NCI-H748 (cell line): Measurements from ENCODE around the gene AKR1B15.
A peak's percentile ranks its signal among the peaks of the same experiment; 100 is the strongest.
"Not testable (repeated sequence)": the region's sequence is repeated elsewhere in the genome, so short reads cannot be mapped to it uniquely, and the experiment has no call there.

Experiments used
- DNase-seq: peaks from one replicate; lab custom pipeline; 2025; ENCODE audit not compliant: unreplicated experiment; lab: John Stamatoyannopoulos, UW

The AKR1B15 gene

GRCh38 chr7:134558370-134558769 lies 9.5 kb downstream of the AKR1B15 start:
- DNase-seq, result no peak

DNA sequence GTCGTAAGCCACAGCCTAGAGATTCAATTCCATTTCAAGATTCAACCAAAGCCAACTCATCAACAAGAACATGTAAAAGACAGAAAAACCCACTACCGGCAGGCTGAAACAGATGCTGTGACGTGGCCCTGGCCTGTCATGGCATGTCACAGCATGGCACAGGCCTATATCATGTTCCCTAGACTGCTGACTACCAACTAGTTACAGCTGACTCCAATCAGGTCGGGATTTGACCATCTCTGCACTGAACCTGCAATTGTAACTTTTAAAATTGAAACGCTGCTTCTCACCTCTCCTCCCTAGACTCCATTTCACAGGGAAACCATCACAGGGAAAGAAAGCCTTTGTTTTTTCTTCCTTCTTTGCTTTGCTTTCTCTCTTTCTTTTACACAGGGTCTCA lies 12.7 kb downstream of the AKR1B15 start:
- not testable (repeated sequence) for DNase-seq

- no peak for DNase-seq
Measured at GRCh38 chr7:134562136-134562535, 13.2 kb downstream of the AKR1B15 start.

GRCh38 chr7:134563398-134563749 lies 14.5 kb downstream of the AKR1B15 start:
- DNase-seq, result not testable (repeated sequence)

DNA sequence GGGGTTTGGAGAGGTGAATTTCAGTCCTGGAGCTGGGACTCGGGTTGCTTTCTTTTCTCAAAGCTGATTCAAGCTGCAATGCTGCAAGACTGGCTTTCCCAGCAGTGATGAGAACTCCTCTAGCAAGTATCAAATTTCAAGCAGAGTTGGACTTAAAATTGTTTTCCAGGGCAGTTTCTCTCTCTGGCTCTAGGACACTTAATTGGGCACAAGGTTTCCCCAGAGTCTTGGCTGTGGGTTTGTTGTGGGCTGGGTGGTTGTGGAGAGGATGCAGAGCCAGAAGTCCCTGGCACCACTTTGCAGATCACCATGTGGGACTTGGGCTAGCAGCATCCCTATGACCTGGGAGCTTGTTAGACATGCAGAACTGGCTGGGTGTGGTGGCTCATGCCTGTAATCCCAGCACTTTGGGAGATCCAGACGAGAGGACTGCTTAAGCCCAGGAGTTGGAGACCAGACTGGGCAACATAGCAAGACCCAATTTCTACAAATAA lies 16.8 kb downstream of the AKR1B15 start:
- no peak for DNase-seq

DNA sequence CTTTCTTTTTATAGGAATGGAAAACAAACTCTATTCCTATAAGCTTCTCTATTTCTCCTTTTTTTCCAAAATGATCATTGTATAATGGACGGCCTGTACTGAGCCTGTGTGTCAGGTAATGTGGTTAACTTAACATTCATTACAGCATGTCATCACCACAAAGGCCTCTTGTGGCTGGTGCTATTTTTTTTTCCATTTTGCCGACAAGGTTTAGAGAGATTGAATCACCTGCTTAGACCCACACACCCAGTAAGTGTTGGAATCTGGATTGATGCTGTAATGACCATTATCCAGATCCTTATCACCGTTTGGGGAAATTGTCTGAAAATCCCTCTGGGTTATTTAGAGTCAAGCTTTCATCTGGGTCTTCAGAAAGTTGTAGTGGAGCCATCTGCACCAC lies 18.5 kb downstream of the AKR1B15 start:
- no peak for DNase-seq

- not testable (repeated sequence) for DNase-seq
Measured at GRCh38 chr7:134569962-134570361, 21.1 kb downstream of the AKR1B15 start.

DNA sequence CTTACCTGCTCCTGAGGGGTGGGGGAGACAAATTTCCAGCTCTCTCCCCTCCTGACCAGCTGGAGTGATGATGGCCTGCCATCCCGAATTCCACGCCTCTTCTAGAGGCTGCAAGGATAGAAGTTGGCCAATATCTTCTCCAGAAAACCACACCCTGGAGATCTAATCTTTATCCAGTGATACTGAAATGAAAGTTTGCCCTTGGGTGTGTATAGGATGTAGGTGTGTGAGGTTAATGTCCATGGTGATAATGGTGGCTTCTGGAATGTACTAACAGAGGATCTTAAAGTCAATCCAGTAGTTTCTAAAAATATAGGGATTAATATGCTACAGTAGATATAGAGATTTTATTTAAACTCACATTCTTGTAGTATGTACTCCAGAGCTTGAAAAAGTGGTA lies 22.2 kb downstream of the AKR1B15 start:
- no peak for DNase-seq

DNA sequence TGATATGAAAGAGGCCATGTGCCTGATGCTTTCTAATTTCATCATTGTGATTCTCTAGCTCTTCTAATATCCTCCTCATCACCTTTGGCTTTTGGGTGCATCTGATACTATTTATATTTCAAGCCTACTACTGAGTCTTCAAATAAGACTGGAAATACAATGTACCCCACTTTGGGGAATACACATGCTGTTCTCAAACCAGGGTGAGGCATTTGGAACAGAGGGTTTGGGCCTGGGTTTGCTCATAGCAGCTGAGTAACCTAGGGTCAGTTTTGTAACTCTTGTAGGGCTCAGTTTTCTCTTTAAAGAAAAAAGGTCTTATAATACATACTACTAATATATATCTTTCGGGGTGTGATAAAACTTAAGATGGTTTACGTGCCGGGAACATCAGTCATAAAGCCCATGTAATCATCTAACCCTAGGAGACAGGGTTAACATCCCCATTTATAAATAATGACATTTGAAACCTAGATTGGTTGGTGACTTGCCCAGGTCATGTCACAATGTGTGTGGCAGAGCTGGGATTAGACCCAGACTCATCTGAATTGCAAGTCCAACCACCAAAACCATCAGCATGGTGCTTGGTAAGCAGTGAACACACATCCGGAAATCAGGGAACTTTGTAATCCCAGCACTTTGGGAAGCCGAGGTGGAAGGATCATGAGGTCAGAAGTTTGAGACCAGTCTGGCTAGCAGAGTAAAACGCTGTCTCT lies 23.0 kb downstream of the AKR1B15 start:
- no peak for DNase-seq

DNA sequence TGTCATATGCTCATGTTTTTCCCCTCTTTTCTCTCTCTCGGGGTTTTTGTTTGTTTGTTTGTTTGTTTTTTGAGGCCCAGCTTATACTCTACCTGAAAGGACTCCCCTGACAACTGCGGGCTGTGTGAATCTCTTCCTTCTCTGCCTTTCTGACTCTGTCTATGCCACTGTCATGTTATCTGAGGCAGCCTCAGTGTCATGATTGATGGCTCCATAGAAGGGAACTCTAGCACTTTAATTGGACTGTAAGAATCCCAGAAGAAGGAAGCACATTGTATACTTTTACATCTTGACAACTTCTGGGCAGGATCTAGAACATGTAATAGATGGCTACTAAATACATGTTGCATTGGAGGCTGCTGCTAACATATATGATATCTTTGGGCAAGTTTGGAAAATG lies 25.4 kb downstream of the AKR1B15 start:
- DNase-seq, result no peak

DNA sequence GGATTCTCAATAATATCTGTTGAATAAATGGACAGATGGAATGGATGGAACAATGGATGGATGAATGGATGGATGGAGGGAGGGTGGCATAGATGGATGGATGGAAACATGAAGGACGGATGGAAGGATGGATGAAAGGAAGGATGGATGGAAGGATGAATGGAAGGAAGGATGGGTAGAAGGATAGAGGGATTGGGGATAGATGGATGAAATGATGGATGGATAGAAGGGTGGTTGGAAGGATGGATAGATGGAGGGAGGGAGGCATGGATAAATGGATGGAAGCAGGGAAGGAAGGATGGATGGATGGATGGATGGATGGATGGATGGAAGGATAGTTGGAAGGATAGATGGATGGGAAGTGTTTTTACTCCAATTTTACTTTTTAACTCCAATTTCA lies 35.4 kb downstream of the AKR1B15 start:
- no peak for DNase-seq

DNA sequence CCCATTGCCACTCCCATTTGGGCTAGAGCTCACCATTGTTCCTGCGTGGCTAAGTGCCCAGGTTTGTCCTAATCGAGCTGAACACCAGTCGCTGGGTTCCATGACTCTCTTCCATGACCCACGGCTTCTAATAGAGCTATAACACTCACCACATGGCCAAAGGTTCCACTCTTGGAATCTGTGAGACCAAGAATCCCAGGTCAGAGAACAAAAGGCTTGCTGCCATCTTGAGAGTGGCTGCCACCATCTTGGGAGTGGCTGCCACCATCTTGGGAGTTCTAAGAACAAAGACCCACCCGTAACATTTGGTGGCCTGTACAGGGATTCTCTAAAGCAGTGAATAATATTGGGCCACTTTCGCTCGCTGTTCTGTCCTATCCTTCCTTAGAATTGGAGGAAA lies 37.0 kb downstream of the AKR1B15 start:
- no peak for DNase-seq

GRCh38 chr7:134587750-134588149 lies 38.8 kb downstream of the AKR1B15 start:
- DNase-seq, result no peak

- no peak for DNase-seq
Measured at GRCh38 chr7:134589491-134589941, 40.6 kb downstream of the AKR1B15 start.

GRCh38 chr7:134593530-134594392 lies 44.9 kb downstream of the AKR1B15 start:
- no peak for DNase-seq

DNA sequence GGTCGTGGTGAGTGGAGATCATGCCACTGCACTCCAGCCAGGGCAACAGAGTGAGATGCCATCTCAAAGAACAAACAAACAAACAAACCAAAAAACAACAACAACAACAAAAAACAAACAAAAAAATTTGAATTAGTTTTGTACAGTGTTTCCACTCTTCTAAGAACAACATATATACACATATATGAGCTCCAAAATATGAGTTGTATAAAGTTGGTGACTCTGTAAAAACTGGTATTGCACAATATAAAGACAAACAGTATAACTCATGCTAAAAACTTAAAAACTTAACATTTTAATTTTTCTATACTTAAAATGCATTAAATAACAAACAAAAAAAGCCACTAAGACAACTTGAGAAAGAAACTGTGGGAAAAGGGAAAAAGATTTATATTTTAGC lies 46.0 kb downstream of the AKR1B15 start:
- DNase-seq, result no peak

DNA sequence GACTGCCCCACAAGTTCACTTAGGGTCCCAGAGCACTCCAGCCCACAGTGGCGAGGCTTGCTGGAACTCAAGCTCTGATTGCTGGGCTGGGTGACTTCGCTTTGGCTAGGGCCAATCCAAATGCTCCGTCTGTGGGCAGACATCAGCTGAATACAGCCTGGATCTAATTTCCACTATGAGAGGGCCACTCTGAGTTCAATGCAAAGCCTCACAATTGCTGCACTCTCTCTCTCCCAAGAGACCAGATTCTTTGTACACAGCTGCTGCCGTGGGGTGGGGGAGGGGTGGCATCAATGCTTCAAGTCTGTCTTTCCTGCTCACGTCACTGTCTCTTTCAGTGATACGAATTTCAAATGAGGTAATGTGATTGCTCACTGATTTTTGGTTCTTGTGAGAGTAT lies 50.5 kb downstream of the AKR1B15 start:
- peak; percentile 28 for DNase-seq

- DNase-seq, result no peak
Measured at GRCh38 chr7:134601459-134601858, 52.5 kb downstream of the AKR1B15 start.

GRCh38 chr7:134602881-134603451 lies 54.1 kb downstream of the AKR1B15 start:
- peak; percentile 24 for DNase-seq

DNA sequence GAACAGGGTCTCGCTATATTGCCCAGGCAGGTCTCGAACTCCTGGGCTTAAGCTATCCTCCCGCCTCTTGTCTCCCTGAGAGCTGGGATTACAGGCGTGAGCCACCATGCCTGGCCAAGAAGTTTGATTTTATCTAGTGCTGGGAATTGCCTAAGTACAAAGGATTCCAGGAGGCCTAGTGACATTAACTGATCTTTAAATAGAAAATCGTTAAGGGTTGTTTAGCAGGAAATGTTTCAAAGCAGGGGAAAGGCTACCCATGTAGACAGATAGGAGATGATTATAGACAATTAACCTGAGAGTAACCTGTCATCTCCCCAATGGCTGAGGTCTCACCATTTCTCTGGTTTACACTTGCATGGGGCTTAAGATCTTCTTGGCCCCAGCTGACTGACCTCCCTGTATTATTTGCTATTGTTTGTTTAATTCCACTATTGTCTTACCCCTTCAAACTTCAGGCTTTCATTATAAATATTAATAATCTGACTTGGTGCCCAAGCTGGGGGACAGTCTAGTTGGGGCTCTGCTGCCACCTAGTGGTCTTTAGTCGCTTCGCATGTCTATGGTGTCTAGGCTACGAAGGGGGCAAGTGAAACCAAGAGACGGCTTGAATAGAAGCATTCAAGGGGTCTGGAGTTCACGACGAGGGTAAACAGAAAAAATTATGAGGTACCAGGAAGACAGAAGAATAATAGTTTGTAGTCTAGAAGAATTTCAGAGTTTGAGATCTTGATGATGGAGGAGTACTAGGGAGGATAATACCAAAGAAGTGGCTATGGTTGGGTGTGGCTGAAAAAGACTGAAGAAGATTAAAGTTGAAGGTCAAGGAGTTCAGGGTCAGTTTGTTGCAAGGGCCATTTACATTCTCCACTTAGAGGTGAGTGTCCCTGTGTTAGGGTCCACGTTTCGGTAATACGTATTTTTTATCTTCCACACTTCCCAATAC lies 57.3 kb downstream of the AKR1B15 start:
- peak; percentile 60 for DNase-seq
